IPS DF 6.9 (cell line): ENCODE data around the gene GLOD5.

Experiments
- DNase-seq: peaks from one replicate; pipeline ENCODE4 v3.0.0-alpha.2; 2013; ENCODE audit warnings: low read depth, low spot score
- H3K27ac ChIP-seq: one replicate; pipeline ENCODE4 v1.5.1; 2013; ENCODE audit warnings: low read length, control low read depth
- H3K27me3 ChIP-seq: 2 replicates; pipeline ENCODE4 v1.6.1; 2013; ENCODE audit warnings: mild to moderate bottlenecking, low read length; ENCODE audit not compliant: control insufficient read depth, insufficient read depth
- H3K36me3 ChIP-seq: 2 replicates; pipeline ENCODE4 v1.6.1; 2013; ENCODE audit warnings: low read length; ENCODE audit not compliant: control insufficient read depth, insufficient read depth
- H3K4me1 ChIP-seq: 2 replicates; pipeline ENCODE4 v1.6.1; 2013; ENCODE audit warnings: low read length; ENCODE audit not compliant: control insufficient read depth, insufficient read depth
- H3K4me3 ChIP-seq: 2 replicates; pipeline ENCODE4 v1.5.1; 2013; ENCODE audit warnings: mild to moderate bottlenecking, low read length
- H3K9me3 ChIP-seq: 2 replicates; pipeline ENCODE4 v1.6.1; 2013; ENCODE audit warnings: low read length, inconsistent platforms; ENCODE audit not compliant: control insufficient read depth, insufficient read depth
- WGBS: extraction: QIAGEN DNeasy Blood & Tissue Kit; methylation state at CpG from one replicate; pipeline ENCODE4 v1.1.7; 2013; ENCODE audit warnings: mixed read lengths, missing lambda C conversion rate; ENCODE audit not compliant: insufficient read length, insufficient coverage; 5-methylcytosine and 5-hydroxymethylcytosine counted together

Gene GLOD5

GRCh38 chrX:48785186-48785539 is 23.6 kb downstream of the GLOD5 start:
- H3K4me1 ChIP-seq = no peaks in the 10 kb centered on the region
- no peaks in the 10 kb centered on the region for H3K9me3 ChIP-seq
- no peak overlapping the region for H3K4me3 ChIP-seq
- no CpG with 5 or more reads among the region's 1 CpG for WGBS
- no peak overlapping the region for H3K27ac ChIP-seq
- H3K36me3 ChIP-seq = no peaks in the 10 kb centered on the region
- no peaks in the 10 kb centered on the region for H3K27me3 ChIP-seq
- DNase-seq = no peak

GRCh38 chrX:48785540-48786214 is 24.1 kb downstream of the GLOD5 start:
- Histone ChIP-seq H3K27me3 (no peaks in the 10 kb centered on the region), H3K9me3 (no peaks in the 10 kb centered on the region), H3K27ac (no peak overlapping the region), H3K4me1 (no peaks in the 10 kb centered on the region), H3K4me3 (no peak overlapping the region), H3K36me3 (no peaks in the 10 kb centered on the region)
- WGBS = no CpG with 5 or more reads among the region's 16 CpGs
- no peak for DNase-seq

GRCh38 chrX:48786341-48786800 is 24.8 kb downstream of the GLOD5 start, which contains the start of gene GATA1:
Gene GATA1 (plus strand): TSS chrX:48786590. CDS start chrX:48791110, 4,520 bp downstream.
- WGBS = no CpG with 5 or more reads among the region's 7 CpGs
- no peak within 1 kb of the TSS for H3K27ac ChIP-seq
- no peaks in the 10 kb centered on the region for H3K27me3 ChIP-seq

GRCh38 chrX:48786825-48787504 is 25.4 kb downstream of the GLOD5 start:
- Histone ChIP-seq H3K4me1 (no peaks in the 10 kb centered on the region), H3K36me3 (no peaks in the 10 kb centered on the region), H3K4me3 (no peak overlapping the region), H3K9me3 (no peaks in the 10 kb centered on the region), H3K27ac (no peak overlapping the region), H3K27me3 (no peaks in the 10 kb centered on the region)
- no CpG with 5 or more reads among the region's 6 CpGs for WGBS
- no peak for DNase-seq

More at GRCh38 chrX:48786341-48786800, 24.8 kb downstream of the GLOD5 start, which contains the start of gene GATA1:
- no peak for DNase-seq
- Histone ChIP-seq H3K9me3 (no peaks in the 10 kb centered on the region), H3K36me3 (no peaks in the 10 kb centered on the region), H3K4me1 (no peaks in the 10 kb centered on the region), H3K4me3 (no peak within 1 kb of the TSS)

GRCh38 chrX:48787505-48788443 is 26.2 kb downstream of the GLOD5 start:
- Histone ChIP-seq H3K4me1 (no peaks in the 10 kb centered on the region), H3K27me3 (no peaks in the 10 kb centered on the region), H3K9me3 (no peaks in the 10 kb centered on the region), H3K27ac (no peak overlapping the region), H3K4me3 (no peak overlapping the region), H3K36me3 (no peaks in the 10 kb centered on the region)
- WGBS = 100% methylated on average over 1 of the region's 17 CpGs
- no peak for DNase-seq

GRCh38 chrX:48789366-48790220 is 28.0 kb downstream of the GLOD5 start:
- H3K27me3 ChIP-seq = no peaks in the 10 kb centered on the region
- no peak for DNase-seq
- 100% methylated on average over 1 of the region's 7 CpGs for WGBS
- H3K4me1 ChIP-seq = no peaks in the 10 kb centered on the region
- H3K36me3 ChIP-seq = no peaks in the 10 kb centered on the region
- no peak overlapping the region for H3K27ac ChIP-seq
- H3K4me3 ChIP-seq = no peak overlapping the region
- no peaks in the 10 kb centered on the region for H3K9me3 ChIP-seq

GRCh38 chrX:48790477-48790876 is 28.9 kb downstream of the GLOD5 start:
- H3K4me3 ChIP-seq = no peak overlapping the region
- H3K9me3 ChIP-seq = no peaks in the 10 kb centered on the region
- no peaks in the 10 kb centered on the region for H3K4me1 ChIP-seq
- no peaks in the 10 kb centered on the region for H3K27me3 ChIP-seq
- DNase-seq = no peak
- no peaks in the 10 kb centered on the region for H3K36me3 ChIP-seq
- no CpG with 5 or more reads among the region's 5 CpGs for WGBS
- H3K27ac ChIP-seq = no peak overlapping the region

- H3K4me1 ChIP-seq = no peaks in the 10 kb centered on the region
- H3K36me3 ChIP-seq = no peaks in the 10 kb centered on the region
- no CpG with 5 or more reads among the region's 11 CpGs for WGBS
- H3K4me3 ChIP-seq = no peak overlapping the region
- H3K27ac ChIP-seq = no peak overlapping the region
- no peaks in the 10 kb centered on the region for H3K27me3 ChIP-seq
- no peaks in the 10 kb centered on the region for H3K9me3 ChIP-seq
- no peak for DNase-seq
Observed at GRCh38 chrX:48791063-48791820, 29.7 kb downstream of the GLOD5 start.

- Histone ChIP-seq H3K36me3 (no peaks in the 10 kb centered on the region), H3K4me1 (no peaks in the 10 kb centered on the region), H3K27ac (no peak overlapping the region), H3K27me3 (no peaks in the 10 kb centered on the region), H3K4me3 (no peak overlapping the region), H3K9me3 (no peaks in the 10 kb centered on the region)
- no CpG with 5 or more reads among the region's 7 CpGs for WGBS
- no peak for DNase-seq
Observed at GRCh38 chrX:48792219-48792618, 30.7 kb downstream of the GLOD5 start.
